GM03348 (cell line): ENCODE results near the gene IFNAR2.
"Not testable (repeated sequence)": the region's sequence is repeated elsewhere in the genome, so short reads cannot be mapped to it uniquely, and the experiment has no call there.

Experiments
- DNase-seq: peaks from one replicate; pipeline ENCODE4 v3.0.0; 2012; ENCODE audit warnings: low spot score

The IFNAR2 gene

GRCh38 chr21:33214056-33214455 lies 15.7 kb upstream of the IFNAR2 start:
- DNase-seq: no peak

DNA sequence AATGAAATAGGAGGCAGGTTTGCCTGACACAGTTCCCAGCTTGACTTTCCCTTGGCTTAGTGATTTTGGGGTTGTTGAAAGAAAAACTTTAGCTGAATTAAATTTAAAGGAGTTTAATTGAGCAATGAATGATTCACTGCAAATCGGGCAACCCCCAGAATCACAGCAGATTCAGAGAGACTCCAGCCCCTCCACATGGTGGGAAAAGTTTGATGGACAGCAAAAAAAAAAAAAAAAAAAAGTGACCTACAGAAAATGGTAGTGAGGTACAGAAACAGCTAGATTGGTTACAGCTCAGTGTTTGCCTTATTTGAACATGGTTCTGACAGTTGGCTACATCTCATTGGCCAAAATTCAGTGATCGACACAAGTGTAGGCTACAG lies 12.6 kb upstream of the IFNAR2 start:
- no peak for DNase-seq

DNA sequence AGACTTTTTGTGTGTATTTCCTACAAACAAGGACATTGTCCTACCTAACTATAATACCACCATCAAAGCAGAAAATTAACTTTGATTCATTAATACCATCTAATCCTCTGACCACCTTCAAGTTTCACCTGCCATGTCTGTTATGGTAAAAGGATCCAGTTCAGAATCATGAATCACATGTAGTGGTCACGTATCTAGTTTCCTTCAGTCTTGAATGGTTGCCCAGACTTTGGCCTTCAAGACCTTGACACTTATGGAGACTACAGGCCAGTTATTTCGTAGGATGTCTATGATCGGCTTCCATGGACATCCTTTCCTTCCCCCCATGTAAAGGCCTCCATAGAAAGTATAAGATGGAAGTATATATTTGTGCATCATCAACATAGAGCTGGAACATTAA lies 10.4 kb upstream of the IFNAR2 start:
- no peak for DNase-seq

DNA sequence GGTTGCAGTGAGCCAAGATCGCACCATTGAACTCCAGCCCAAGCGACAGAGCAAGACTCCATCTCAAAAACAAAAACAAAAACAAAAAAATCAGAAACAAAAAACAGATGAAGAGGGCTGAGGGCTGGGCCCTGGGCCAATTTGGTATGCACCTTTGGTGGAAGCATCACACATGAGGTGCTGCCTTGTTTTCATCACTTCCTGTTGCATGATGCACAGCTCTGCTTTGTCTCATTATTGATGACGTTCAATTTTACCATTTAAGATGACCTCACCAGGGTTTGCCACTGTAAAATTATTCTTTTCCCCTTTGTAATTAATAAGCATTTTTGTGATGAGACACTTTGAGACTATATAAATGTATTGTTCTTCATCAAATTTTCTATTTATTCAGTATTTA lies 9.8 kb upstream of the IFNAR2 start:
- no peak for DNase-seq

DNA sequence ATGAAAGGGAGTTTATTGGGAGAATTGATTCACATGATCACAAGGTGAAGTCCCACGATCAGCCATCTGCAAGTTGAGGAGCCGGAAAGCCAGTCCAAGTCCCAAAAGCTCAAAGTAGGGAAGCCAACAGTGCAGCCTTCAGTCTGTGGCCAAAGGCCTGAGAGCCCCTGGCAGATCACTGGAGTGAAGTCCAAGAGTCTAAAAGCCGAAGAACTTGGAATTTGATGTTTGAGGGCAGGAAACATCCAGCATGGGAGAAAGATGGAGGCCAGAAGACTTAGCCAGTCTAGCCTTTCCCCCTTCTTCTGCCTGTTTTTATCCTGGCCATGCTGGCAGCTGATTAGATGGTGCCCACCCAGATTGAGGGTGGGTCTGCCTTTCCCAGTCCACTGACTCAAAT lies 4.4 kb upstream of the IFNAR2 start:
- DNase-seq: not testable (repeated sequence)

- DNase-seq: no peak
These were observed 1.3 kb upstream of the IFNAR2 start for GRCh38 chr21:33228455-33228854.

- no peak for DNase-seq
These were observed 497 bp upstream of the IFNAR2 start for GRCh38 chr21:33229099-33229783.

DNA sequence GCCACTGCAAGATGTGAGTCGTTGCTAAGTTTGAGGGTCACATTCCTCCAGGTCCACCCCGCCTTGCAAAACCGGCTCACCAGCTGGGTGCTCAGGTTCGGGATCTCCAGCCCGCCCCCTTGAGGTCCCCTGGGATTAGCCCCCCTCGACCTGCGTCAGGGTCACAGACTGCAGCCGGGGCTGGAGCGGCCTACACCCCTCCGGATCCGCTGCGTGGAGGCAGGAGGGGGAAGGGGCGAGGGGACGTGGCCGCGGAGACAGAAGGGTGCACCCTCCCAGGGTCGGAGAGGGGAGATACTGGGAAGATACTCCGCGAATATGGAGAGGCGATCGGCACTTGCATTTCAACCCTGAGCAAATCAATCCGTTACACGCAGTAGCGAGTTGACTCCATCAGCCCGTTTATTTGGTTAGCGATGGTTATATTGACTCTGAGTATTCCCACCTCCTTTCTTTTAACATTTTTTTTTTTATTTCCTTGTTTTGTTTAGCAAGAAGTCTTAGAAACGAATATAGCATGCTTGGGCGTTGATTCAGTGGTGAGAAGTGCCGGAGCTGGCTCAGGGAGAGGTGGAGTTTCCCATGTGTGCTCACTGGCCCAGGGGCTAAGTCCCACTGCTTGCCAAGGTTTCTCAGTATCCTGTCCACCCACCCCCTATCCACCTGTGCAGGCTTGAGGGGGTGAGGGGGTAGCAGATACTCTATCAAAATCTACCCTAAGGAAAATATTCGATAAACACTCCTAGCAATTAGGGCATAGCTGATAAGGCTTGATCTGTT lies 997 bp downstream of the IFNAR2 start:
- DNase-seq: peak; percentile 66

DNA sequence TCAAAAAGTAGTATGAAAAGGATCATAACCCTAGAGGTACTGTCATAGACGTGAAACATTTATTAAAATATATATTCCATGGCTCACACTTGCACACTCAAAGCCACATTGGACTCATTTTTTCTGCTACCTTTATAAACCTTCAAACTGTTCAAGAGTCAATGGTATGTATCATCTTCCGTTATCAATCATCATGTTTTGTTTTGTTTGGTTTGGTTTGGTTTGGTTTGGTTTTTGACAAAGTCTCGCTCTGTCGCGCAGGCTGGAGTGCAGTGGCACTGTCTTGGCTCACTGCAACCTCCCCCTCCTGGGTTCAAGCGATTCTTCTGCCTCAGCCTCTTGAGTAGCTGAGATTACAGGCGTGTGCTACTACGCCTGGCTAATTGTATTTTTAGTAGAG lies 1.8 kb downstream of the IFNAR2 start:
- DNase-seq: no peak

- no peak for DNase-seq
These were observed 2.7 kb downstream of the IFNAR2 start for GRCh38 chr21:33232291-33233034.

DNA sequence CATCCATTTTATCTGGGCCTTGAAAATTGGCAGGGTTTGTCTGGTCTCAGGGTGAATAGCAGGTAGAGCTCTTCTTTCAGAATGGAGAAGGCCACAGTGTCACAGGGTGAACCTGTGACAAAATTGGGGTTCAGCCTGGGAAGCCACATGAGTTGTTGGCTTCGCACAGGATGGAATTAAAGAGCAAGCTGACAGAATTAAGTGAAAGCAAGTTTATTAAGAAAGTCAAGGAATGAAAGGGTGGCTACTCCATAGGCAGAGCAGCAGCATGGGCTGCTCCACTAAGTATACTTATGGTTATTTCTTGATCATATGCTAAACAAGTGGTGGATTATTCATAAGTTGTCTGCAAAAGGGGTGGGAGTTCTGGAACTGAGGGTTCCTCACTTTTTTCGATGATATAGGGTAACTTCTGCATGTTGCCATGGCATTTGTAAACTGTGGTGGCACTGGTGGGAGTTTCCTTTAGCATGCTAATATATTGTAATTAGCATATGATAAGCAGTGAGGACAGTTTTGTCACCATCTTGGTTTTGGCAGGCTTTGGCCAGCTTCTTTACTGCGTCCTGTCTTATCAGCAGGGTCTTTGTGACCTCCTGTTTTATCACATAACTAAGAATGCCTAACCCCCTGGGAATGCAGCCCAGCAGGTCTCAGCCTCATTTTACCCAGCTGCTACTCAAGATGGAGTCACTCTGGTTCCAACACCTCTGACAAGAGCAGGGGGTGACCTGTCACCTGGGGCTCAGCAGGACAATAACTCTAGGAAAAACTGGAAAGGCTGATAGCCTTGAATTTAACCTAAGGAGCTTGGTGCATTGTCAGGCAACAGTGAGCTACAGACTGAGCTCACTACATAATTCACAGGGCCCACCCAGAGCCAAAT lies 5.1 kb downstream of the IFNAR2 start:
- no peak for DNase-seq

- DNase-seq: no peak
These were observed 6.4 kb downstream of the IFNAR2 start for GRCh38 chr21:33236013-33236686.

DNA sequence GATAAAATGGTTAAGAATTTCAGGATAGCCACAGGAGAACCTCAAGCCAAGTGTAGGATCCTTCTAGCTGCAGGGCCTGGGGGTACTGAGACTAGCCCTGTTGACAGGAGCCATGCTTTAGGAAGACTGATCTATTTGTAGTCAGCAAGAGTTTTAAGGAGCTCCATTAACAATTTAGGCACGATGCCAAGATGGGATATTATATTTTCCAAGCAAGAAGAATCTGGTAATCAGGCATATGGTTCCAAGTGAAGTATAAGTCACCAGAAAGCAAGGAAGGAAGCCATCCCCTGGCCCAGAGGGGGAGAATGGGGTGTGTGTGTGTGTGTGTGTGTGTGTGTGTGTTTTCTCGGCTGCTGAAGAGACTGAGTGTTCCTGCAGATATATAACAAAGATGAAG lies 7.0 kb downstream of the IFNAR2 start:
- DNase-seq: no peak

DNA sequence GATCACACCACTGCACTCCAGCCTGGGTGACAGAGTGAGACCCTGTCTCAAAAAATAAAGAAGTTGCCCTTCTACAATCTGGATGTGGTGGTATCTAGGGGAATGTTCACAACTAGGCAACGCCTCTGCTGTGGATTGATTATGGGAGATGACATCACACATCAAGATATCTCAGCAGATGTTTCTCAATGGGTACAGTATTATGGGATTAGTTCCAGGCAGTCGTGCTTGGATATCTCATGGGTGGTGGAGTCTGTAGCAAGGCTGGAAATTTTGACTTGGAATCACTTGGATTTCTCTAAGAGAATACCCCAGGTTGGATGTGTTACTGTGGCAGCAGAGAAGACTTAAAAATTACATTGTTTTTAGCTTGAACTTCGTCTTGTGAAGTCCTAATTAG lies 7.7 kb downstream of the IFNAR2 start:
- no peak for DNase-seq

DNA sequence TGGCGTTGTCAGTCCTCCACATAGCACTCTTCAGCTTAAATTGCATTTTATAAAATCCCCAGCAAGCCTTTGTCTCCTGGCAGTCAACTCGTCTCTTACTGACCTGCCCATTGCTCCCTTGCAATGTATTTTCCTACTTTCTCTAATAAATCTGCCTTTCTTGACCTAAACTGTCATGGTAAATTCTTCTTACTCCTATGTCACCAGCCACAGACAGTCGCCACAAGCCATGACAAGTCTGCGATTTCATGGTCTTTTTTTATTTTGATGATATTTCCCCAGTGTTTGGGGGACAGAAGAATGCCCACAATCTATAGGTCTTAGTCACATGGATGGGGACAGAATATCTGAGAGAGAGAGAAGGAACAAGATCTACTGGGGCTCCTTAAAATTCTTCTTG lies 8.4 kb downstream of the IFNAR2 start:
- no peak for DNase-seq

GRCh38 chr21:33238565-33239255 lies 9.0 kb downstream of the IFNAR2 start:
- DNase-seq: no peak

DNA sequence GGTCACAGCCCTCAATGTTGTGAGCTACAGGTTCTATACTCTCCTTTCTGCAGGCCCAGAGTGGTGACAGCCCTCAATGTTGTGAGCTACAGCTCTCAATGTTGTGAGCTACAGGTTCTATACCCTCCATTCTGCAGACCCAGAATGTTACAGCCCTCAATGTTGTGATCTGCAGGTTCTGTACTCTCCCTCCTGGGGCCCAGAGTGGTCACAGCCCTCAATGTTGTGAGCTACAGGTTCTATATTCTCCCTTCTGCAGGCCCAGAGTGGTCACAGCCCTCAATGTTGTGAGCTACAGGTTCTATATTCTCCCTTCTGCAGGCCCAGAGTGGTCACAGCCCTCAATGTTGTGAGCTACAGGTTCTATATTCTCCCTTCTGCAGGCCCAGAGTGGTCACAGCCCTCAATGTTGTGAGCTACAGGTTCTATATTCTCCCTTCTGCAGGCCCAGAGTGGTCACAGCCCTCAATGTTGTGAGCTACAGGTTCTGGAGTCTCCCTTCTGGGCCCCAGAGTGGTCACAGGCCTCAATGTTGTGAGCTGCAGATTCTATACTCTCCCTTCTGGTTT lies 9.9 kb downstream of the IFNAR2 start:
- DNase-seq: not testable (repeated sequence)

DNA sequence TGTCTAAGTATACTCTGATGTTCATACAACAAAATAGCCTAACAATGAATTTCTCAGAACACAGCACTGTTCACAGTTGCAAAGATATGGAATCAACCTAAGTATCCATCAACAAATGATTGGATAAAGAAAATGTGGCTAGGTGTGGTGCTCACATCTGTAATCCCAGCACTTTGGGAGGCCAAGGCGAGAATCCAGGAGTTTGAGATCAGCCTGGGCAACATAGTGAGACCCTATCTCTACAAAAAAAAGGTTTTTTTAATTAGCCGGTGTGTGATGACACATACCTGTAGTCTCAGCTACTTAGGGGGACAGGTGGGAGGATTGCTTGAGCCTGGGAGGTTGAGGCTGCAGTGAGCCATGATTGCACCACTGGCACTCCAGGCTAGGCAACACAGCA lies 10.7 kb downstream of the IFNAR2 start:
- DNase-seq: no peak

DNA sequence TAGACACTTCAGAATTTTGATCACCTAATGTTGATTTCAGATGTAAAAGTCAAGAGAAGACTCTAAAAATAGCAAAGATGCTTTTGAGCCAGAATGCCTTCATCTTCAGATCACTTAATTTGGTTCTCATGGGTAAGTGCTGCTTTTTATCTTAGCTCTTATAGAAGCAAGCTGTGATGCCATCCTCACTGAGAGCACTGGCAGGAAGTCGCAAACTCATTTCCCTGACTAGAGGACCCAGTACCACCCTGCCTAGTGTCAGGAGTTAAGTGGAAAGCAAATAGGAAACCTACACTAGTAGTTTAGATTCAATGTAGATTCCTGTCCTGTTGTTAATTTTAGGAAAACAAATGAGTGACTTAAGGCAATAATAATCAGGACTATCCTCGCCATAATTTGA lies 12.1 kb downstream of the IFNAR2 start:
- no peak for DNase-seq

GRCh38 chr21:33242846-33243245 lies 13.1 kb downstream of the IFNAR2 start:
- DNase-seq: not testable (repeated sequence)
